Measurements from ENCODE around the gene DPM1.
"Not testable (repeated sequence)": the region's sequence is repeated elsewhere in the genome, so short reads cannot be mapped to it uniquely, and the experiment has no call there.

DPM1 gene

GRCh38 chr20:50978533-50978932, 20.2 kb upstream of the DPM1 start:
- DNase-seq: not testable (repeated sequence)

GRCh38 chr20:50977066-50978021, 19.0 kb upstream of the DPM1 start:
- no peak for DNase-seq

- no peak for DNase-seq
Observed at GRCh38 chr20:50975701-50976330, 17.5 kb upstream of the DPM1 start.

- DNase-seq: no peak
Observed at GRCh38 chr20:50969912-50970311, 11.6 kb upstream of the DPM1 start.

- no peak for DNase-seq
Observed at GRCh38 chr20:50969435-50969834, 11.1 kb upstream of the DPM1 start.

GRCh38 chr20:50968289-50968688, 10.0 kb upstream of the DPM1 start:
- DNase-seq: no peak

- no peak for DNase-seq
Observed at GRCh38 chr20:50967586-50967985, 9.3 kb upstream of the DPM1 start.

- DNase-seq: no peak
Observed at GRCh38 chr20:50959543-50960126, 1.3 kb upstream of the DPM1 start.

GRCh38 chr20:50958615-50959542, 547 bp upstream of the DPM1 start, which contains the start of gene MOCS3:
MOCS3 (plus strand) TSS chr20:50958818; CDS start chr20:50958843, 25 bp downstream.
- DNase-seq: peak; percentile 88 to 90

- DNase-seq: no peak
Observed at GRCh38 chr20:50957276-50957675, 1.1 kb downstream of the DPM1 start.

- no peak for DNase-seq
Observed at GRCh38 chr20:50953821-50954220, 4.5 kb downstream of the DPM1 start.

GRCh38 chr20:50953196-50953595, 5.1 kb downstream of the DPM1 start:
- no peak for DNase-seq

- no peak for DNase-seq
Observed at GRCh38 chr20:50948132-50948785, 10.1 kb downstream of the DPM1 start.

GRCh38 chr20:50943069-50943468, 15.3 kb downstream of the DPM1 start:
- DNase-seq: no peak

- no peak for DNase-seq
Observed at GRCh38 chr20:50933589-50933988, 24.7 kb downstream of the DPM1 start.

- DNase-seq: no peak
Observed at GRCh38 chr20:50932691-50933280, 25.5 kb downstream of the DPM1 start.

- DNase-seq: no peak
Observed at GRCh38 chr20:50932016-50932485, 26.3 kb downstream of the DPM1 start.

- peak; percentile 92 for DNase-seq
Observed at GRCh38 chr20:50931306-50932015, 26.9 kb downstream of the DPM1 start, which contains the start of gene ADNP. ADNP (minus strand) TSS chr20:50931437; CDS start chr20:50903996, 27,441 bp downstream.

- DNase-seq: no peak
Observed at GRCh38 chr20:50930976-50931305, 27.4 kb downstream of the DPM1 start.

GRCh38 chr20:50930139-50930975, 28.0 kb downstream of the DPM1 start:
- DNase-seq: peak; percentile 3 to 15
